HepG2 (cell line): ENCODE data around the gene FUT8. TPM values are rescaled to one million over a fixed set of nuclear protein-coding genes. Genes with fewer than 3 reads are reported as not detected.
A peak's percentile ranks its signal among the peaks of the same experiment; 100 is the strongest.

Experiments
- ATAC-seq: fragments of 200-7000 bp; cut with Tn5 transposase; 3 replicates; pipeline ENCODE4 v1.9.1; 2020; ENCODE audit warnings: mild to moderate bottlenecking, moderate library complexity
- BruUV-seq: library from RNA; stranded (reverse); fragments of 400-500 nt; replicated peaks from 2 replicates; lab custom pipeline; 2021; lab: Mats Ljungman, UMichigan
- CTCF ChIA-PET: fragments of 300-600 bp; formaldehyde crosslinking; extraction: SDS; loops from one replicate; lab custom pipeline; 2021; ENCODE audit warnings: low total read pairs, inconsistent platforms, low intra/inter-chr PET ratio; lab: Yijun Ruan, JAX
- POLR2A ChIA-PET: fragments of 350-600 bp; sonication (Branson Sonifier 250); formaldehyde crosslinking; loops from one replicate; lab custom pipeline; 2020; ENCODE audit warnings: antibody characterized with exemption, inconsistent platforms; lab: Yijun Ruan, JAX
- DNase-seq: peaks from one replicate; pipeline ENCODE4 v3.0.0-alpha.2; 2015; ENCODE audit warnings: low spot score
- FAIRE-seq: peaks from 3 replicates; lab custom pipeline; 2011; peaks lifted over from hg19 to GRCh38; lab: Jason Lieb, UNC
- H2AFZ ChIP-seq: one replicate; pipeline ENCODE4 v1.6.1; 2011; ENCODE audit warnings: low read length, inconsistent platforms
- H3K27ac ChIP-seq: fragments of 300-600 bp; 3 replicates; pipeline ENCODE4 v1.8.0; 2011; ENCODE audit warnings: mixed run types, mild to moderate bottlenecking, mixed read lengths, low read length, inconsistent platforms; ENCODE audit not compliant: insufficient read depth; ENCODE audit errors: extremely low read length
- H3K27me3 ChIP-seq, 2 experiments: fragments of 200-600 bp in 1 of 2; 2 replicates in 1 of 2; 3 replicates in 1 of 2; pipeline versions ENCODE4 v1.6.0 to v1.8.0; 2011; ENCODE audit warnings: low read length in 2 of 2, mild to moderate bottlenecking in 2 of 2, moderate library complexity in 2 of 2, inconsistent platforms in 1 of 2; ENCODE audit not compliant: insufficient read depth in 2 of 2, control insufficient read depth in 1 of 2
- H3K36me3 ChIP-seq, 2 experiments: fragments of 200-600 bp in 1 of 2; replicated peaks in 1 of 2; 2 replicates in 1 of 2; 3 replicates in 1 of 2; pipeline versions ENCODE4 v1.5.1 to v1.8.0; 2011; ENCODE audit warnings: low read length in 2 of 2, inconsistent platforms in 1 of 2; ENCODE audit not compliant: insufficient read depth in 2 of 2, control insufficient read depth in 1 of 2
- H3K4me1 ChIP-seq: 2 replicates; pipeline ENCODE4 v1.5.1; 2012; ENCODE audit warnings: low read length, inconsistent platforms; ENCODE audit not compliant: insufficient read depth
- H3K4me2 ChIP-seq: 2 replicates; pipeline ENCODE4 v1.6.0; 2011; ENCODE audit warnings: low read depth, low read length, inconsistent platforms
- H3K4me3 ChIP-seq, 3 experiments: fragments of 200-600 bp in 1 of 3; sonication (generic), shearing (Covaris generic) in 1 of 3; replicated peaks in 1 of 3; 2 replicates each; pipeline ENCODE4 v1.5.1; 2011 to 2016; ENCODE audit warnings: low read length in 3 of 3, inconsistent platforms in 2 of 3, low read depth in 2 of 3, mild to moderate bottlenecking in 2 of 3, control low read depth in 1 of 3, mixed read lengths in 1 of 3; ENCODE audit not compliant: insufficient read depth in 1 of 3
- H3K79me2 ChIP-seq: one replicate; pipeline ENCODE4 v1.6.1; 2011; ENCODE audit warnings: low read length, inconsistent platforms; ENCODE audit not compliant: insufficient read depth
- H3K9ac ChIP-seq: 2 replicates; pipeline ENCODE4 v1.6.0; 2011; ENCODE audit warnings: mild to moderate bottlenecking, low read depth, low read length, inconsistent platforms; ENCODE audit not compliant: insufficient read depth
- H3K9me3 ChIP-seq: 2 replicates; pipeline ENCODE4 v1.5.1; 2012; ENCODE audit warnings: mild to moderate bottlenecking, low read length
- H4K20me1 ChIP-seq: 2 replicates; pipeline ENCODE4 v1.6.0; 2011; ENCODE audit warnings: inconsistent platforms, mild to moderate bottlenecking, low read length, moderate library complexity; ENCODE audit not compliant: insufficient read depth
- CREB1 ChIP-seq, 2 experiments: fragments of 450-650 bp in 1 of 2; IDR thresholded peaks; 2 replicates each; pipeline ENCODE4 v1.6.1; 2016 to 2017; ENCODE audit warnings: control low read depth in 1 of 2, mild to moderate bottlenecking in 1 of 2, missing compliant biosample characterization in 1 of 2, missing genetic modification characterization in 1 of 2
- FOXO4 ChIP-seq: sonication (generic); formaldehyde crosslinking; conservative IDR thresholded peaks from 2 replicates; pipeline ENCODE4 v1.8.1; 2023; ENCODE audit warnings: missing genetic modification reagents
- MAFG ChIP-seq: sonication (generic); formaldehyde crosslinking; IDR thresholded peaks from 2 replicates; pipeline ENCODE4 v1.5.1; 2020; ENCODE audit warnings: mild to moderate bottlenecking, missing genetic modification reagents
- MNT ChIP-seq: fragments of 450-650 bp; IDR thresholded peaks from 2 replicates; pipeline ENCODE4 v1.6.1; 2016
- MTERF4 ChIP-seq: sonication (generic); formaldehyde crosslinking; IDR thresholded peaks from 2 replicates; pipeline ENCODE4 v1.8.0; 2023; ENCODE audit warnings: mild to moderate bottlenecking, missing genetic modification reagents
- NAIF1 ChIP-seq: sonication (generic); formaldehyde crosslinking; IDR thresholded peaks from 2 replicates; pipeline ENCODE4 v1.5.0; 2020; ENCODE audit warnings: mild to moderate bottlenecking, missing genetic modification reagents, borderline replicate concordance
- NFE2L2 ChIP-seq: fragments of 150-350 bp; IDR thresholded peaks from 2 replicates; pipeline ENCODE4 v1.6.1; 2014; ENCODE audit warnings: low read length
- STAG1 ChIP-seq: sonication (generic); formaldehyde crosslinking; IDR thresholded peaks from 2 replicates; pipeline ENCODE4 v1.4.0; 2020; ENCODE audit warnings: missing genetic modification reagents
- ZNF556 ChIP-seq: sonication (generic); formaldehyde crosslinking; IDR thresholded peaks from 2 replicates; pipeline ENCODE4 v1.4.0; 2020; ENCODE audit warnings: mild to moderate bottlenecking, missing genetic modification reagents, borderline replicate concordance
- ZNF589 ChIP-seq: sonication (generic); formaldehyde crosslinking; conservative IDR thresholded peaks from 2 replicates; pipeline ENCODE4 v1.8.0; 2022; ENCODE audit warnings: mild to moderate bottlenecking, moderate library complexity, missing genetic modification reagents
- in situ Hi-C: cut with HindIII; loops from 2 replicates; pipeline ENCODE4 v1.10.0; 2017; ENCODE audit warnings: low pct_unique_long_range_greater_than_20kb; ENCODE audit not compliant: extremely low pct_ligation_motif_present
- intact Hi-C: fragments of 100-400 bp; cut with micrococcal nuclease; formaldehyde crosslinking; loops from one replicate; pipeline ENCODE4 v1.10.0; 2022; ENCODE audit not compliant: unreplicated experiment
- polyA plus RNA-seq, 8 experiments: library from polyadenylated mRNA; depleted of rRNA in 3 of 8; stranded (reverse) in 7 of 8; unstranded in 1 of 8; fragments of >200 nt; fragmentation: Illumina TruSeq in 4 of 8; extraction: Trizol in 4 of 8; gene quantifications; 2 replicates each; pipeline versions ENCODE4 v1.2.1 to v1.2.3, GENCODE V29; 2011 to 2016; ENCODE audit warnings: low read depth in 4 of 8, missing spikeins in 1 of 8, mixed read lengths in 1 of 8; ENCODE audit not compliant: insufficient read depth in 1 of 8
- total RNA-seq, 5 experiments: library from RNA; depleted of rRNA; stranded (reverse); fragments of >200 nt; fragmentation: Illumina TruSeq; extraction: Trizol; gene quantifications; 2 replicates each; pipeline ENCODE4 v1.2.3, GENCODE V29; 2016; ENCODE audit warnings: low read depth in 1 of 5

The FUT8 gene
- total and polyA plus RNA-seq, 2 of the 13 experiments (the other 11 are each of a cell fraction or from before 2014, with no cell fraction given): 9.3 to 17.5 TPM

GRCh38 chr14:65485516-65485915, 73.0 kb downstream of the FUT8 start (continued):
- TF ChIP-seq MNT (no peak), NFE2L2 (no peak), NAIF1 (CRISPR knock-in tag) (no peak), ZNF589 (CRISPR knock-in tag) (no peak), MAFG (CRISPR knock-in tag) (no peak), ZNF556 (CRISPR knock-in tag) (no peak), CREB1 (IDR thresholded peaks at IDR 0.05) (no peak), CREB1 (CRISPR knock-in tag; IDR thresholded peaks at IDR 0.05) (no peak), FOXO4 (no peak)
- TF ChIP-seq, all 625 proteins: peak for 0

GRCh38 chr14:65486863-65487262, 74.3 kb downstream of the FUT8 start:
- intact Hi-C loops: no loop called here
- Histone ChIP-seq H3K4me3 (no peak overlapping the region), H2AFZ (no peak overlapping the region), H4K20me1 (no peaks in the 10 kb centered on the region), H3K9ac (no peak overlapping the region), H3K27me3 (no peaks in the 10 kb centered on the region), H3K4me2 (no peak overlapping the region), H3K27ac (no peak overlapping the region), H3K36me3 (no peaks in the 10 kb centered on the region), H3K4me1 (no peaks in the 10 kb centered on the region), H3K79me2 (no peaks in the 10 kb centered on the region), H3K9me3 (no peaks in the 10 kb centered on the region)
- peak; percentile 18; the same call in 1 of the 2 replicates for TF ChIP-seq STAG1
- TF ChIP-seq MTERF4: no peak
- BruUV-seq: no TSS peak
- ATAC-seq: no peak
- ChIA-PET CTCF (no interaction called here), POLR2A (no interaction called here)
- no peak for DNase-seq
- in situ Hi-C loops: no loop called here
- no peak for FAIRE-seq
